Fibroblast of skin of scalp (primary cell): ENCODE measurements around the gene ANO1.

ENCODE experiments used
- DNase-seq: peaks from one replicate; pipeline ENCODE4 v3.0.0-alpha.2; 2013

The ANO1 gene

GRCh38 chr11:70139785-70140410 is 61.8 kb downstream of the ANO1 start:
- no peak for DNase-seq

- DNase-seq, result no peak
These were observed 62.8 kb downstream of the ANO1 start for GRCh38 chr11:70140711-70141485.

- no peak for DNase-seq
These were observed 63.5 kb downstream of the ANO1 start for GRCh38 chr11:70141486-70142220.

GRCh38 chr11:70142221-70142875 is 64.2 kb downstream of the ANO1 start:
- no peak for DNase-seq

GRCh38 chr11:70144262-70144661 is 66.1 kb downstream of the ANO1 start:
- DNase-seq, result no peak

GRCh38 chr11:70145071-70145470 is 67.0 kb downstream of the ANO1 start:
- DNase-seq, result no peak

GRCh38 chr11:70145841-70146240 is 67.7 kb downstream of the ANO1 start:
- no peak for DNase-seq

GRCh38 chr11:70146299-70146698 is 68.2 kb downstream of the ANO1 start:
- no peak for DNase-seq

GRCh38 chr11:70146895-70147520 is 68.9 kb downstream of the ANO1 start:
- DNase-seq, result no peak

- DNase-seq, result no peak
These were observed 69.6 kb downstream of the ANO1 start for GRCh38 chr11:70147668-70148067.

- no peak for DNase-seq
These were observed 73.6 kb downstream of the ANO1 start for GRCh38 chr11:70151671-70152070.

GRCh38 chr11:70153133-70153727 is 75.1 kb downstream of the ANO1 start:
- no peak for DNase-seq

- peak; percentile 23 for DNase-seq
These were observed 77.3 kb downstream of the ANO1 start for GRCh38 chr11:70155386-70155785.

- DNase-seq, result no peak
These were observed 78.3 kb downstream of the ANO1 start for GRCh38 chr11:70156291-70157037.

GRCh38 chr11:70158201-70158600 is 80.1 kb downstream of the ANO1 start:
- no peak for DNase-seq

- DNase-seq, result no peak
These were observed 80.8 kb downstream of the ANO1 start for GRCh38 chr11:70158757-70159389.

- peak; percentile 73 for DNase-seq
These were observed 81.8 kb downstream of the ANO1 start for GRCh38 chr11:70159627-70160570.

GRCh38 chr11:70161043-70161625 is 83.0 kb downstream of the ANO1 start:
- DNase-seq, result no peak

GRCh38 chr11:70164705-70165104 is 86.6 kb downstream of the ANO1 start:
- DNase-seq, result no peak
